K562 (cell line): ENCODE measurements around the gene GNA15. TPM values are rescaled to one million over a fixed set of nuclear protein-coding genes. Genes with fewer than 3 reads are reported as not detected.

Experiments used
- ADNP ChIP-seq: fragments of 200-800 bp; sonication (Bioruptor generic); IDR thresholded peaks from 2 replicates; pipeline ENCODE4 v1.6.1; 2016; ENCODE audit warnings: missing genetic modification characterization, missing compliant biosample characterization
- C11orf30 ChIP-seq: fragments of 450-650 bp; IDR thresholded peaks from 2 replicates; pipeline ENCODE4 v1.6.1; 2016; ENCODE audit warnings: low read depth, mild to moderate bottlenecking
- FOXJ2 ChIP-seq: fragments of 200-800 bp; sonication (Bioruptor generic); IDR thresholded peaks from 2 replicates; pipeline ENCODE4 v1.6.1; 2016; ENCODE audit warnings: missing genetic modification characterization, missing compliant biosample characterization
- HDAC1 ChIP-seq, 2 experiments: fragments of 450-650 bp; IDR thresholded peaks; 2 replicates each; pipeline ENCODE4 v1.6.1; 2016 to 2017; ENCODE audit warnings: inconsistent platforms in 1 of 2, mild to moderate bottlenecking in 1 of 2, moderate library complexity in 1 of 2
- HEY1 ChIP-seq: fragments of 250-450 bp; sonication (Bioruptor Pico); IDR thresholded peaks from 2 replicates; pipeline ENCODE4 v1.5.0; 2020; ENCODE audit warnings: mild to moderate bottlenecking, moderate library complexity, borderline replicate concordance
- KAT2B ChIP-seq: IDR thresholded peaks from one replicate; pipeline ENCODE4 v1.6.1; 2012; ENCODE audit warnings: low read depth, mild to moderate bottlenecking, control low read depth, inconsistent platforms, low read length, moderate library complexity
- NCOA1 ChIP-seq: fragments of 450-650 bp; IDR thresholded peaks from 2 replicates; pipeline ENCODE4 v1.6.1; 2016; ENCODE audit warnings: low read depth
- NR2C2 ChIP-seq, 2 experiments: fragments of 200-800 bp in 1 of 2; sonication (Bioruptor generic) in 1 of 2; sonication (generic) in 1 of 2; formaldehyde crosslinking in 1 of 2; IDR thresholded peaks; 2 replicates each; pipeline versions ENCODE4 v1.6.1 to v1.8.0; 2016 to 2022; ENCODE audit warnings: mild to moderate bottlenecking in 1 of 2, missing compliant biosample characterization in 1 of 2, missing genetic modification characterization in 1 of 2, missing genetic modification reagents in 1 of 2
- RB1 ChIP-seq: fragments of 450-650 bp; IDR thresholded peaks from 2 replicates; pipeline ENCODE4 v1.6.1; 2017; ENCODE audit warnings: low read depth, mild to moderate bottlenecking
- RBBP5 ChIP-seq: fragments of 200-600 bp; sonication (generic); IDR thresholded peaks from 2 replicates; pipeline ENCODE4 v1.6.1; 2012; ENCODE audit warnings: borderline replicate concordance, mild to moderate bottlenecking, low read length, control low read depth, inconsistent platforms; ENCODE audit not compliant: insufficient read depth, poor library complexity, severe bottlenecking
- SETDB1 ChIP-seq: IDR thresholded peaks from one replicate; pipeline ENCODE4 v1.6.1; 2012; ENCODE audit warnings: low read length, control low read depth, inconsistent platforms
- SMARCC2 ChIP-seq: fragments of 450-650 bp; IDR thresholded peaks from 2 replicates; pipeline ENCODE4 v1.6.1; 2017; ENCODE audit warnings: antibody characterized with exemption, moderate library complexity, mild to moderate bottlenecking, low read depth
- THRAP3 ChIP-seq: fragments of 450-650 bp; IDR thresholded peaks from 2 replicates; pipeline ENCODE4 v1.6.1; 2016; ENCODE audit warnings: mild to moderate bottlenecking, inconsistent platforms, borderline replicate concordance
- ZFP36 ChIP-seq: fragments of 150-350 bp; IDR thresholded peaks from 2 replicates; pipeline ENCODE4 v1.6.1; 2018; ENCODE audit warnings: low read length, low read depth; ENCODE audit not compliant: partially characterized antibody
- ZNF217 ChIP-seq: sonication (generic); formaldehyde crosslinking; IDR thresholded peaks from 2 replicates; pipeline ENCODE4 v1.8.0; 2022; ENCODE audit warnings: mild to moderate bottlenecking, missing genetic modification reagents
- ZNF668 ChIP-seq: fragments of 250-450 bp; sonication (Bioruptor Pico); IDR thresholded peaks from 2 replicates; pipeline ENCODE4 v1.8.0; 2022; ENCODE audit warnings: mild to moderate bottlenecking, inconsistent platforms
- polyA plus RNA-seq, 8 experiments: library from polyadenylated mRNA; depleted of rRNA in 4 of 8; stranded (reverse) in 5 of 8; unstranded in 3 of 8; fragments of >200 nt; fragmentation: Nextera tagmentation in 2 of 8; fragmentation: Illumina TruSeq in 1 of 8; extraction: Ambion mirVana in 2 of 8; extraction: Trizol in 1 of 8; gene quantifications; 2 replicates each; pipeline versions ENCODE4 v1.2.1 to v1.2.3, GENCODE V29; 2011 to 2014; ENCODE audit warnings: inconsistent platforms in 1 of 8, missing spikeins in 1 of 8
- total RNA-seq, 7 experiments: library from RNA; depleted of rRNA in 6 of 7; stranded (reverse); fragments of >200 nt in 6 of 7; fragmentation: Illumina TruSeq in 2 of 7; extraction: Trizol in 2 of 7; gene quantifications; 2 replicates each; pipeline versions ENCODE4 v1.2.1 to v1.2.3, GENCODE V29; 2011 to 2021; ENCODE audit warnings: low replicate concordance in 1 of 7
- TF ChIP-seq, protein P1 (sequence below): fragments of 450-650 bp; formaldehyde crosslinking; IDR thresholded peaks from 2 replicates; pipeline ENCODE4 v1.4.0; 2020; ENCODE audit warnings: mild to moderate bottlenecking, moderate library complexity
- TF ChIP-seq, protein P2 (sequence below): IDR thresholded peaks from 2 replicates; pipeline ENCODE4 v1.6.1; 2012; ENCODE audit warnings: low read depth, low read length, improper control_type of control experiment, borderline replicate concordance
- TF ChIP-seq, protein P3 (sequence below): sonication (generic); formaldehyde crosslinking; IDR thresholded peaks from 2 replicates; pipeline ENCODE4 v1.9.0; 2022; ENCODE audit warnings: mild to moderate bottlenecking, missing genetic modification reagents
- TF ChIP-seq, protein P4 (sequence below): fragments of 450-650 bp; formaldehyde crosslinking; IDR thresholded peaks from 2 replicates; pipeline ENCODE4 v1.4.0; 2022; ENCODE audit warnings: missing genetic modification characterization
- TF ChIP-seq, protein P5 (sequence below): fragments of 250-450 bp; sonication (Bioruptor Pico); IDR thresholded peaks from 2 replicates; pipeline ENCODE4 v1.4.0; 2020; ENCODE audit warnings: mild to moderate bottlenecking, moderate library complexity, borderline replicate concordance

Gene GNA15
- total and polyA plus RNA-seq, 9 of the 15 experiments (the other 6 are each of a cell fraction or from before 2014, with no cell fraction given) = 0.03 to 0.24 (median 0.11) TPM; not detected in 1

DNA sequence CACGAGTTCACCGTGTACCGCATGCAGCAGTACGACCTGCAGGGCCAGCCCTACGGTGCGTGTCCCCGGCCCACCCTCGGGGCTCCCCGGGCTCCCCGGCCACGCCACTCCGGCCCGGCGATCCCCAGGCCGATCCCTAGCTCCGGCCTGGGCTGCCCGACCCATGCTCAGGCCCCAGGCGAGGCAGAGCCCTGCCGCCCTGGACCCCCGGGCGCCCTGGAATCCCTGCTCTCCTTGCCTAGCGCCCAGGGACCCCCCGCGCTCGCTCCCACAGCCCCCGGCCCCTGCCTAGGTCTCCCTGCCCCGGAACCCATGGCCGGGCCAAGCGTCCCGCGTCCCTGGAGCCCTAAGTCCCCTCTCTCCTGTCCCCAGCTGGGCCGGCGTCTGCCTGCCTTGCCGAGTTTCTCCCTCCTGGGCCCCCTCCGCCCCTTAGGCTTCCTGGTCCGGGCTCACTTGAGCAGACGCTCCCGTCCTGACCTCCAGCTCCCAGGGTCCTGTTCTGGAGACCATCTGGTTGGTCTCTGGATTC, 50.4 kb downstream of the GNA15 start (continued):
- TF ChIP-seq, protein P1, sequence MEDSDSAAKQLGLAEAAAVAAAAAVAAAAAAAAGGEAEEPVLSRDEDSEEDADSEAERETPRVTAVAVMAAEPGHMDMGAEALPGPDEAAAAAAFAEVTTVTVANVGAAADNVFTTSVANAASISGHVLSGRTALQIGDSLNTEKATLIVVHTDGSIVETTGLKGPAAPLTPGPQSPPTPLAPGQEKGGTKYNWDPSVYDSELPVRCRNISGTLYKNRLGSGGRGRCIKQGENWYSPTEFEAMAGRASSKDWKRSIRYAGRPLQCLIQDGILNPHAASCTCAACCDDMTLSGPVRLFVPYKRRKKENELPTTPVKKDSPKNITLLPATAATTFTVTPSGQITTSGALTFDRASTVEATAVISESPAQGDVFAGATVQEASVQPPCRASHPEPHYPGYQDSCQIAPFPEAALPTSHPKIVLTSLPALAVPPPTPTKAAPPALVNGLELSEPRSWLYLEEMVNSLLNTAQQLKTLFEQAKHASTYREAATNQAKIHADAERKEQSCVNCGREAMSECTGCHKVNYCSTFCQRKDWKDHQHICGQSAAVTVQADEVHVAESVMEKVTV (CRISPR knock-in tag) = no peak
- TF ChIP-seq RBBP5 (peak; percentile 58), HDAC1 (IDR thresholded peaks at IDR 0.05) (peak in 1 of 2 experiments; percentile 51; a peak in 2 of 4 replicates), RB1 (0 out of 2 replicates have a peak, but pooled peaks have one; percentile 6), ZFP36 (no peak), NR2C2 (CRISPR knock-in tag; IDR thresholded peaks at IDR 0.05) (no peak; the same call in 1 of the 2 replicates), NR2C2 (tag; IDR thresholded peaks at IDR 0.05) (no peak), ZNF668 (CRISPR knock-in tag) (no peak), SMARCC2 (no peak), THRAP3 (no peak), FOXJ2 (tag) (0 out of 2 replicates have a peak, but pooled peaks have one; percentile 10), C11orf30 (no peak), NCOA1 (no peak), ZNF217 (no peak), SETDB1 (no peak), KAT2B (no peak), ADNP (tag) (no peak), HEY1 (CRISPR knock-in tag) (no peak)
- TF ChIP-seq, protein P2, sequence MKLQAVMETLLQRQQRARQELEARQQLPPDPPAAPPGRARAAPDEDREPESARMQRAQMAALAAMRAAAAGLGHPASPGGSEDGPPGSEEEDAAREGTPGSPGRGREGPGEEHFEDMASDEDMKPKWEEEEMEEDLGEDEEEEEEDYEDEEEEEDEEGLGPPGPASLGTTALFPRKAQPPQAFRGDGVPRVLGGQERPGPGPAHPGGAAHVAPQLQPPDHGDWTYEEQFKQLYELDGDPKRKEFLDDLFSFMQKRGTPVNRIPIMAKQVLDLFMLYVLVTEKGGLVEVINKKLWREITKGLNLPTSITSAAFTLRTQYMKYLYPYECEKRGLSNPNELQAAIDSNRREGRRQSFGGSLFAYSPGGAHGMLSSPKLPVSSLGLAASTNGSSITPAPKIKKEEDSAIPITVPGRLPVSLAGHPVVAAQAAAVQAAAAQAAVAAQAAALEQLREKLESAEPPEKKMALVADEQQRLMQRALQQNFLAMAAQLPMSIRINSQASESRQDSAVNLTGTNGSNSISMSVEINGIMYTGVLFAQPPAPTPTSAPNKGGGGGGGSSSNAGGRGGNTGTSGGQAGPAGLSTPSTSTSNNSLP = no peak
- TF ChIP-seq, protein P3, sequence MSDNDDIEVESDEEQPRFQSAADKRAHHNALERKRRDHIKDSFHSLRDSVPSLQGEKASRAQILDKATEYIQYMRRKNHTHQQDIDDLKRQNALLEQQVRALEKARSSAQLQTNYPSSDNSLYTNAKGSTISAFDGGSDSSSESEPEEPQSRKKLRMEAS = peak; percentile 82
- TF ChIP-seq, protein P4, sequence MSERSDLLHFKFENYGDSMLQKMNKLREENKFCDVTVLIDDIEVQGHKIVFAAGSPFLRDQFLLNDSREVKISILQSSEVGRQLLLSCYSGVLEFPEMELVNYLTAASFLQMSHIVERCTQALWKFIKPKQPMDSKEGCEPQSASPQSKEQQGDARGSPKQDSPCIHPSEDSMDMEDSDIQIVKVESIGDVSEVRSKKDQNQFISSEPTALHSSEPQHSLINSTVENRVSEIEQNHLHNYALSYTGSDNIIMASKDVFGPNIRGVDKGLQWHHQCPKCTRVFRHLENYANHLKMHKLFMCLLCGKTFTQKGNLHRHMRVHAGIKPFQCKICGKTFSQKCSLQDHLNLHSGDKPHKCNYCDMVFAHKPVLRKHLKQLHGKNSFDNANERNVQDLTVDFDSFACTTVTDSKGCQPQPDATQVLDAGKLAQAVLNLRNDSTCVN (CRISPR knock-in tag) = no peak
- TF ChIP-seq, protein P5, sequence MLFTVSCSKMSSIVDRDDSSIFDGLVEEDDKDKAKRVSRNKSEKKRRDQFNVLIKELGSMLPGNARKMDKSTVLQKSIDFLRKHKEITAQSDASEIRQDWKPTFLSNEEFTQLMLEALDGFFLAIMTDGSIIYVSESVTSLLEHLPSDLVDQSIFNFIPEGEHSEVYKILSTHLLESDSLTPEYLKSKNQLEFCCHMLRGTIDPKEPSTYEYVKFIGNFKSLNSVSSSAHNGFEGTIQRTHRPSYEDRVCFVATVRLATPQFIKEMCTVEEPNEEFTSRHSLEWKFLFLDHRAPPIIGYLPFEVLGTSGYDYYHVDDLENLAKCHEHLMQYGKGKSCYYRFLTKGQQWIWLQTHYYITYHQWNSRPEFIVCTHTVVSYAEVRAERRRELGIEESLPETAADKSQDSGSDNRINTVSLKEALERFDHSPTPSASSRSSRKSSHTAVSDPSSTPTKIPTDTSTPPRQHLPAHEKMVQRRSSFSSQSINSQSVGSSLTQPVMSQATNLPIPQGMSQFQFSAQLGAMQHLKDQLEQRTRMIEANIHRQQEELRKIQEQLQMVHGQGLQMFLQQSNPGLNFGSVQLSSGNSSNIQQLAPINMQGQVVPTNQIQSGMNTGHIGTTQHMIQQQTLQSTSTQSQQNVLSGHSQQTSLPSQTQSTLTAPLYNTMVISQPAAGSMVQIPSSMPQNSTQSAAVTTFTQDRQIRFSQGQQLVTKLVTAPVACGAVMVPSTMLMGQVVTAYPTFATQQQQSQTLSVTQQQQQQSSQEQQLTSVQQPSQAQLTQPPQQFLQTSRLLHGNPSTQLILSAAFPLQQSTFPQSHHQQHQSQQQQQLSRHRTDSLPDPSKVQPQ = no peak
